ENCODE measurements around the gene ZNF286A. TPM values are rescaled to one million over a fixed set of nuclear protein-coding genes. Genes with fewer than 3 reads are reported as not detected.
A peak's percentile ranks its signal among the peaks of the same experiment; 100 is the strongest.
"Not testable (repeated sequence)": the region's sequence is repeated elsewhere in the genome, so short reads cannot be mapped to it uniquely, and the experiment has no call there.

The ZNF286A gene
- 21.5 and 22.0 TPM in 2 replicates for polyA plus RNA-seq (2013)

- peak; percentile 100 for DNase-seq
- no CpG with 5 or more reads among the region's 44 CpGs for WGBS (ENCODE audit: extremely low coverage, insufficient coverage, insufficient read length)
- H3K23ac ChIP-seq (ENCODE audit: low read length); H3K18ac ChIP-seq (ENCODE audit: low read length); H3K27ac ChIP-seq (ENCODE audit: low read depth, low read length); H3K4me1 ChIP-seq (ENCODE audit: control insufficient read depth in 1 of 2, insufficient read depth in 2 of 2, low read length in 2 of 2); H2AK5ac ChIP-seq (ENCODE audit: low read length); H2BK12ac ChIP-seq (ENCODE audit: low read length); H3K79me1 ChIP-seq (ENCODE audit: low read length); H3K36me3 ChIP-seq (ENCODE audit: control insufficient read depth in 1 of 2, insufficient read depth in 2 of 2, low read length in 2 of 2); H3K9me3 ChIP-seq (ENCODE audit: insufficient read depth, low read depth, low read length); H2AFZ ChIP-seq (ENCODE audit: insufficient read depth, low read length, poor library complexity); H3K27me3 ChIP-seq (ENCODE audit: insufficient read depth, low read length); H3K79me2 ChIP-seq (ENCODE audit: control insufficient read depth, insufficient read depth, low read length, poor library complexity); H2BK120ac ChIP-seq (ENCODE audit: insufficient read depth, low read length, poor library complexity): not testable (repeated sequence)
- Histone ChIP-seq H3K14ac (ENCODE audit: low read length) (peak within 1 kb of the TSS; percentile 42), H4K12ac (ENCODE audit: low read depth, low read length) (peak within 1 kb of the TSS; percentile 23), H3K4me2 (ENCODE audit: low read length) (peak within 1 kb of the TSS; percentile 52), H2BK5ac (ENCODE audit: low read depth, low read length, poor library complexity) (peak within 1 kb of the TSS; percentile 16), H4K91ac (ENCODE audit: low read depth, low read length) (peak within 1 kb of the TSS; percentile 33), H3K4ac (ENCODE audit: low read depth, low read length) (peak within 1 kb of the TSS; percentile 53), H3K4me3 (ENCODE audit: low read depth, low read length) (peak within 1 kb of the TSS; percentile 73), H3K9ac (ENCODE audit: low read length) (peak within 1 kb of the TSS; percentile 85), H4K8ac (ENCODE audit: low read depth, low read length) (peak within 1 kb of the TSS; percentile 57)
These were observed at the start of gene ZNF286A for GRCh38 chr17:15699413-15699924. Gene ZNF286A, plus strand, starts transcription at chr17:15699752. Its CDS starts 578 bp downstream, at chr17:15700330.

- H4K91ac ChIP-seq (ENCODE audit: low read depth, low read length) = no peak overlapping the region
- H3K14ac ChIP-seq (ENCODE audit: low read length) = no peak overlapping the region
These were observed 49.6 kb upstream of the ZNF286A start for GRCh38 chr17:15649861-15650421.

GRCh38 chr17:15650741-15651582 is 48.6 kb upstream of the ZNF286A start:
- H3K14ac ChIP-seq (ENCODE audit: low read length) = peak overlapping the region; percentile 16
- no peak overlapping the region for H3K4ac ChIP-seq (ENCODE audit: low read depth, low read length)
- H3K4me3 ChIP-seq (ENCODE audit: low read depth, low read length) = peak overlapping the region; percentile 64
- H4K8ac ChIP-seq (ENCODE audit: low read depth, low read length) = peak overlapping the region; percentile 29
- no CpG with 5 or more reads among the region's 14 CpGs for WGBS (ENCODE audit: extremely low coverage, insufficient coverage, insufficient read length)
- H2BK5ac ChIP-seq (ENCODE audit: low read depth, low read length, poor library complexity) = peak overlapping the region; percentile 41
- H3K27me3 ChIP-seq (ENCODE audit: insufficient read depth, low read length) = no peaks in the 10 kb centered on the region
- H3K4me1 ChIP-seq (ENCODE audit: control insufficient read depth in 1 of 2, insufficient read depth in 2 of 2, low read length in 2 of 2) = peaks cover 34 to 42% of the 10 kb centered on the region in 2 experiments
- peak overlapping the region; percentile 32 for H4K12ac ChIP-seq (ENCODE audit: low read depth, low read length)
- H3K79me2 ChIP-seq (ENCODE audit: control insufficient read depth, insufficient read depth, low read length, poor library complexity) = peaks cover 2% of the 10 kb centered on the region
- peak overlapping the region; percentile 59 for H2BK120ac ChIP-seq (ENCODE audit: insufficient read depth, low read length, poor library complexity)
- H3K9me3 ChIP-seq (ENCODE audit: insufficient read depth, low read depth, low read length) = no peaks in the 10 kb centered on the region
- peak overlapping the region; percentile 79 for H4K91ac ChIP-seq (ENCODE audit: low read depth, low read length)
- peak overlapping the region; percentile 9 for H2AFZ ChIP-seq (ENCODE audit: insufficient read depth, low read length, poor library complexity)
- H3K18ac ChIP-seq (ENCODE audit: low read length) = peak overlapping the region; percentile 25
- peaks cover 23% of the 10 kb centered on the region for H3K79me1 ChIP-seq (ENCODE audit: low read length)
- H3K27ac ChIP-seq (ENCODE audit: low read depth, low read length) = peak overlapping the region; percentile 74
- no peak overlapping the region for H2AK5ac ChIP-seq (ENCODE audit: low read length)
- no peak overlapping the region for H3K9ac ChIP-seq (ENCODE audit: low read length)
- peak; percentile 13 to 53 for DNase-seq
- H3K36me3 ChIP-seq (ENCODE audit: control insufficient read depth in 1 of 2, insufficient read depth in 2 of 2, low read length in 2 of 2) = no peaks in the 10 kb centered on the region
- H3K4me2 ChIP-seq (ENCODE audit: low read length) = peak overlapping the region; percentile 41
- peak overlapping the region; percentile 31 for H2BK12ac ChIP-seq (ENCODE audit: low read length)
- no peak overlapping the region for H3K23ac ChIP-seq (ENCODE audit: low read length)

More at GRCh38 chr17:15649861-15650421, 49.6 kb upstream of the ZNF286A start:
- peaks cover 27 to 37% of the 10 kb centered on the region in 2 experiments for H3K4me1 ChIP-seq (ENCODE audit: control insufficient read depth in 1 of 2, insufficient read depth in 2 of 2, low read length in 2 of 2)
- H3K23ac ChIP-seq (ENCODE audit: low read length) = no peak overlapping the region
- H2AFZ ChIP-seq (ENCODE audit: insufficient read depth, low read length, poor library complexity) = no peak overlapping the region
- H3K18ac ChIP-seq (ENCODE audit: low read length) = no peak overlapping the region
- H2AK5ac ChIP-seq (ENCODE audit: low read length) = no peak overlapping the region
- peaks cover 18% of the 10 kb centered on the region for H3K79me1 ChIP-seq (ENCODE audit: low read length)
- no peak overlapping the region for H3K4me3 ChIP-seq (ENCODE audit: low read depth, low read length)
- no peak overlapping the region for H2BK12ac ChIP-seq (ENCODE audit: low read length)
- H3K36me3 ChIP-seq (ENCODE audit: control insufficient read depth in 1 of 2, insufficient read depth in 2 of 2, low read length in 2 of 2) = no peaks in the 10 kb centered on the region
- no peaks in the 10 kb centered on the region for H3K9me3 ChIP-seq (ENCODE audit: insufficient read depth, low read depth, low read length)
- H2BK5ac ChIP-seq (ENCODE audit: low read depth, low read length, poor library complexity) = no peak overlapping the region
- H3K79me2 ChIP-seq (ENCODE audit: control insufficient read depth, insufficient read depth, low read length, poor library complexity) = peaks cover 2% of the 10 kb centered on the region
- H4K12ac ChIP-seq (ENCODE audit: low read depth, low read length) = no peak overlapping the region
- DNase-seq = peak; percentile 73 to 85
- no peak overlapping the region for H4K8ac ChIP-seq (ENCODE audit: low read depth, low read length)
- H3K27me3 ChIP-seq (ENCODE audit: insufficient read depth, low read length) = no peaks in the 10 kb centered on the region
- H3K4me2 ChIP-seq (ENCODE audit: low read length) = peak overlapping the region; percentile 51
- WGBS (ENCODE audit: extremely low coverage, insufficient coverage, insufficient read length) = no CpG with 5 or more reads among the region's 6 CpGs
- H3K9ac ChIP-seq (ENCODE audit: low read length) = no peak overlapping the region
- no peak overlapping the region for H3K4ac ChIP-seq (ENCODE audit: low read depth, low read length)
- no peak overlapping the region for H3K27ac ChIP-seq (ENCODE audit: low read depth, low read length)
- no peak overlapping the region for H2BK120ac ChIP-seq (ENCODE audit: insufficient read depth, low read length, poor library complexity)

GRCh38 chr17:15651583-15652110 is 47.9 kb upstream of the ZNF286A start:
- H4K91ac ChIP-seq (ENCODE audit: low read depth, low read length) = peak overlapping the region; percentile 79
- H3K4me3 ChIP-seq (ENCODE audit: low read depth, low read length) = peak overlapping the region; percentile 64
- H3K27ac ChIP-seq (ENCODE audit: low read depth, low read length) = peak overlapping the region; percentile 74
- H3K36me3 ChIP-seq (ENCODE audit: control insufficient read depth in 1 of 2, insufficient read depth in 2 of 2, low read length in 2 of 2) = no peaks in the 10 kb centered on the region
- H3K79me1 ChIP-seq (ENCODE audit: low read length) = peaks cover 25% of the 10 kb centered on the region
- H3K4me1 ChIP-seq (ENCODE audit: control insufficient read depth in 1 of 2, insufficient read depth in 2 of 2, low read length in 2 of 2) = peaks cover 35 to 47% of the 10 kb centered on the region in 2 experiments
- H4K12ac ChIP-seq (ENCODE audit: low read depth, low read length) = peak overlapping the region; percentile 32
- peak overlapping the region; percentile 29 for H4K8ac ChIP-seq (ENCODE audit: low read depth, low read length)
- H3K27me3 ChIP-seq (ENCODE audit: insufficient read depth, low read length) = no peaks in the 10 kb centered on the region
- H3K18ac ChIP-seq (ENCODE audit: low read length) = peak overlapping the region; percentile 25
- H2AFZ ChIP-seq (ENCODE audit: insufficient read depth, low read length, poor library complexity) = peak overlapping the region; percentile 9
- peak overlapping the region; percentile 16 for H3K14ac ChIP-seq (ENCODE audit: low read length)
- H3K4me2 ChIP-seq (ENCODE audit: low read length) = peak overlapping the region; percentile 41
- peak; percentile 95 to 96 for DNase-seq
- WGBS (ENCODE audit: extremely low coverage, insufficient coverage, insufficient read length) = no CpG with 5 or more reads among the region's 8 CpGs
- H3K23ac ChIP-seq (ENCODE audit: low read length) = no peak overlapping the region
- no peak overlapping the region for H2AK5ac ChIP-seq (ENCODE audit: low read length)
- H2BK120ac ChIP-seq (ENCODE audit: insufficient read depth, low read length, poor library complexity) = peak overlapping the region; percentile 59
- H3K4ac ChIP-seq (ENCODE audit: low read depth, low read length) = no peak overlapping the region
- peaks cover 2% of the 10 kb centered on the region for H3K79me2 ChIP-seq (ENCODE audit: control insufficient read depth, insufficient read depth, low read length, poor library complexity)
- no peaks in the 10 kb centered on the region for H3K9me3 ChIP-seq (ENCODE audit: insufficient read depth, low read depth, low read length)
- peak overlapping the region; percentile 31 for H2BK12ac ChIP-seq (ENCODE audit: low read length)
- no peak overlapping the region for H3K9ac ChIP-seq (ENCODE audit: low read length)
- H2BK5ac ChIP-seq (ENCODE audit: low read depth, low read length, poor library complexity) = peak overlapping the region; percentile 41

All from trophoblast cell (in vitro differentiated cells and primary cell).